Urinary bladder (tissue), 4 donors: ENCODE data around the gene ATP2B3. TPM values are rescaled to one million over a fixed set of nuclear protein-coding genes. Genes with fewer than 3 reads are reported as not detected.

Experiments used
- DNase-seq: peaks from one replicate; pipeline ENCODE4 v3.0.0-alpha.2; 2015; ENCODE audit errors: extremely low spot score
- H3K27ac ChIP-seq: one replicate; pipeline ENCODE4 v1.5.1; 2013; ENCODE audit warnings: low read depth, mild to moderate bottlenecking, moderate library complexity
- H3K36me3 ChIP-seq: one replicate; pipeline ENCODE4 v1.6.1; 2013; ENCODE audit warnings: mild to moderate bottlenecking, moderate library complexity; ENCODE audit not compliant: insufficient read depth
- H3K4me1 ChIP-seq: one replicate; pipeline ENCODE4 v1.6.1; 2013; ENCODE audit warnings: mild to moderate bottlenecking, moderate library complexity; ENCODE audit not compliant: insufficient read depth
- H3K4me3 ChIP-seq: one replicate; pipeline ENCODE4 v1.5.1; 2013; ENCODE audit warnings: low read depth, low read length
- WGBS: extraction: QIAGEN DNeasy Blood & Tissue Kit; methylation state at CpG from one replicate; pipeline ENCODE4 v1.1.7; 2013; 5-methylcytosine and 5-hydroxymethylcytosine counted together
- polyA plus RNA-seq: library from polyadenylated mRNA; stranded (reverse); fragments of 200-250 nt; gene quantifications from one replicate; pipeline ENCODE4 v1.2.3, GENCODE V29; 2013
- total RNA-seq: library from RNA; depleted of rRNA; stranded (reverse); fragments of >200 nt; gene quantifications from one replicate; pipeline ENCODE4 v1.2.3, GENCODE V29; 2014
- donor health status: healthy with polysubstance abuse.
- donor health status: healthy.

ATP2B3 gene
- total and polyA plus RNA-seq, 2 donors, result 0.10 to 0.69 TPM

DNA sequence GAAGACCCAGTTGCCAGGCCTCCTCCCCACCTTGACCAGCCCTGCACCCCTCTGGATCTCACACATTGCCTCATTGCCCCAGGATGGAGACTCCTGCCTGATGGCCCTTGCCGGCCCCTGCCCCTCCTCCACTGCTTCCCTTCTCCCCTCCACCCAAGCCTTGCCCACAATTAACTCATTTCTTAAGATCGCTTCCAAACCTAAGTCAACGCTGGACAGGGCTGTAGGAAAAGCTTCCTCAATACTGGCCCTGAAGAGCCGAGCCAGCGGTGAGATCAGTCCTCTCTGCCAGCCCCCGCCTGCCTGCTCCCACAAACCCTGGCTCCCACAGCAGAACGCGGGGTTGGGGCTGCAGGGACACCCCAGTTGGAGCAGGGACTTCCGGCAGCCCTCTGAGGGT, 39.5 kb upstream of the ATP2B3 start:
- Histone ChIP-seq H3K4me3 (no peak overlapping the region), H3K27ac (no peak overlapping the region), H3K4me1 (no peaks in the 10 kb centered on the region), H3K36me3 (no peaks in the 10 kb centered on the region)
- DNase-seq, result no peak
- 68% methylated on average over 9 of the region's 9 CpGs for WGBS

- Histone ChIP-seq H3K4me3 (no peak overlapping the region), H3K27ac (no peak overlapping the region), H3K4me1 (no peaks in the 10 kb centered on the region), H3K36me3 (no peaks in the 10 kb centered on the region)
- no peak for DNase-seq
- WGBS, result 86% methylated on average over 16 of the region's 16 CpGs
These were observed 38.7 kb upstream of the ATP2B3 start for GRCh38 chrX:153478746-153479145.

DNA sequence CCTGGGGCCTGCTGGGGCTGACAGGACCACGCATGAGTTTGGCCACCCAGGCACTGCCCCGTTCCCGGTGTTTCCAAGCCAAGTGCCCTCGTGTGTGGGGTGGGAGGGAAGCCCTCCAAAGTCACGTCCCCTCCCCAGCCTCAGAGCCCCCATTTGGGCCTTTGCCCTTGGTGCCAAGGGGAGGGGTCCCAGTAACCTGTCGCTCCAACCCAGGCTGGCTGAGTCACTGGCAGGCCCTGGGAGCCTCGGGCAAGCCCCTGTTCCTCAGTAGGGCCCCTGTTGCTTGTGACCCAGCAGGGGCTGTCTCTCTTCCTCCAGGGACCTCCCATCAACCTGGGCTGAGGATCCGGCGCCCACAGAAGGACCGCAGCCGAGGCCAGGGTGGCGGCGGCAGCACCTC, 36.4 kb upstream of the ATP2B3 start:
- DNase-seq, result no peak
- no peaks in the 10 kb centered on the region for H3K4me1 ChIP-seq
- 90% methylated on average over 13 of the region's 13 CpGs for WGBS

GRCh38 chrX:153482376-153483015, 34.9 kb upstream of the ATP2B3 start:
- DNase-seq, result no peak
- no peak overlapping the region for H3K4me3 ChIP-seq
- 86% methylated on average over 23 of the region's 23 CpGs for WGBS
- H3K36me3 ChIP-seq, result no peaks in the 10 kb centered on the region
- H3K27ac ChIP-seq, result no peak overlapping the region
- no peaks in the 10 kb centered on the region for H3K4me1 ChIP-seq

More for the DNA sequence above, 36.4 kb upstream of the ATP2B3 start:
- H3K4me3 ChIP-seq, result no peak overlapping the region
- no peaks in the 10 kb centered on the region for H3K36me3 ChIP-seq
- H3K27ac ChIP-seq, result no peak overlapping the region

GRCh38 chrX:153485396-153486080, 31.9 kb upstream of the ATP2B3 start:
- DNase-seq, result no peak
- 79% methylated on average over 30 of the region's 30 CpGs for WGBS
- H3K27ac ChIP-seq, result no peak overlapping the region
- no peak overlapping the region for H3K4me3 ChIP-seq
- no peaks in the 10 kb centered on the region for H3K36me3 ChIP-seq
- H3K4me1 ChIP-seq, result no peaks in the 10 kb centered on the region

DNA sequence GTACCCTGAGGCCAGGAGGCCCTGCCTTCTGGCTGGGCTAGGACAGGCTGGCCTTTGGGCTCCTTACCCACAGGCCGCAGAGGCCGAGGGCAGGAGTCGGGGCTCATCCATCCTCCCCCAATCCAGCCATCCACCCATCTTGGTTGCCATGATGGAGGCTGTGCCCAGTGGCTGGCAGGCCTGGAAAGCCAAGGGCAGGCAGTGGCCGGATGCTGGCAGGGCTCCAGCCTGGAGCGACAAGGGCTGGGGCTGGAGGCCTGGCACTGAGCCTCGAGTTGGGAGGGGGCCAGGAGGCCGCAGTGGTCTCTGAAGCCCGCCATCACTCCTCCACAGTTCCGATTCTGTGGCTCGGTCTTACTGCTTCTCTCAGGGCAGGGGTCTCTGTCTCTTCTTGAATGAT, 31.3 kb upstream of the ATP2B3 start:
- no peak for DNase-seq
- 81% methylated on average over 10 of the region's 10 CpGs for WGBS
- Histone ChIP-seq H3K4me3 (no peak overlapping the region), H3K36me3 (no peaks in the 10 kb centered on the region), H3K4me1 (no peaks in the 10 kb centered on the region), H3K27ac (no peak overlapping the region)

DNA sequence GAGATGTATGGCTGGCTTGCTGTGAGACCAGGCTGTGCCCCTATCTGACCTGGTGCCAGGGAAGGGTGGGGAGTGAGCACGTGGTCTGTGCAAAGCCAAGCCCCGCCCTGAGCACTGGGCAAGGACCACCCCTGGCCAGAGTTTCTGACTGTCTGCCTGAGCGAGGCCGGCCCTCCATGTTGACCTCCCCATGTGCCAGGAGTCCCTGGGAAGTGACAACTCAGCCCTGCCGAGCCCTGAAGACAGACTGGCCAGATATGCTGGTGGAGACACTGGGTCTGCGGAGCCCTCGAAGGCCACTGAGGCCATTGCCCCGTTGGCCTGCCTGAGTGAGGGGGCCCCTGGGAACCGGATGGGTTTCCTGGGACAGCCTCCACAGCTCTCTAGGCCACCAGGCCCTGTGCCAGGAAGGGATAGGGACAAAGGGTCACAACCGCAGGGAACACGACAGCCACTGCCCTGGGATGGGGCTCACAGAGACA, 29.8 kb upstream of the ATP2B3 start:
- no peak overlapping the region for H3K27ac ChIP-seq
- H3K4me1 ChIP-seq, result no peaks in the 10 kb centered on the region
- no peaks in the 10 kb centered on the region for H3K36me3 ChIP-seq
- H3K4me3 ChIP-seq, result no peak overlapping the region
- WGBS, result 68% methylated on average over 11 of the region's 11 CpGs
- DNase-seq, result no peak

DNA sequence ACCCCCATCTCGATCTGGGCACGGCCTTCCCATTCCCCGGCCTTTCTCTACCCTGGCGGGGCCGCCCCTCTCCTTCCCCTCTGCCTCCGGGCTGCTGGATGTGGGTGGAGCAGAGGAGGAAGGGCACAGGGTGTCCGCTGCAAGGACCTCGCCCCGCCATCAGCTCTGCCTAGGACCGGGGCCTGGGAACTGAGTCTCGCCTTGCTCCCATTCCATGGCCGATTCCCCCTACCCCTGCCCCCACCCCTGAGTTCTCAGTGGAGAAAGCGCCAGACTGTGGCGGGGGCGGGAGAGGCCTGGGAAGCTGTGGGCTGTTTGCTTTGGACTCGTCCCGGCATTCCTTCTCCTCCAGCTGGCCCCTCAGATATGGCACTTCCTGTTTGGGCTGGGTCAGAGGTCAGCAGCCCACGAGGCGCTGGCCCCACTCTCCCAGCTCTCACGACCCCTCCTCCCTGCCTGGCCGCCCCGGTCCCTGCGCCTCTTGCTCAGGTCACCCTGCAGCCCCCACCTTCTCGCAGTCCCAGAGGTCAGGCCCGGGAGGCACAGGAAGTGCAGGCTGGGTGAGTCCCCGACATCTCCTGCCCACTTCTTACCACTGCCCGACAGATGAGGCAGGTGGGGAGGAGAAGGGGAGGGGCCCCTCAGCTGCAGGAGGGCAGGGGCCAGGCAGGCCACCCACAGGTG, 29.1 kb upstream of the ATP2B3 start:
- DNase-seq, result no peak
- Histone ChIP-seq H3K27ac (no peak overlapping the region), H3K4me3 (no peak overlapping the region), H3K36me3 (no peaks in the 10 kb centered on the region), H3K4me1 (no peaks in the 10 kb centered on the region)
- WGBS, result 24% methylated on average over 27 of the region's 27 CpGs

- H3K4me3 ChIP-seq, result no peak overlapping the region
- no peaks in the 10 kb centered on the region for H3K4me1 ChIP-seq
- WGBS, result 83% methylated on average over 20 of the region's 20 CpGs
- no peaks in the 10 kb centered on the region for H3K36me3 ChIP-seq
- no peak for DNase-seq
- H3K27ac ChIP-seq, result no peak overlapping the region
These were observed 27.1 kb upstream of the ATP2B3 start for GRCh38 chrX:153490217-153490930.

- Histone ChIP-seq H3K4me3 (no peak overlapping the region), H3K36me3 (no peaks in the 10 kb centered on the region), H3K4me1 (no peaks in the 10 kb centered on the region), H3K27ac (no peak overlapping the region)
- WGBS, result 58% methylated on average over 10 of the region's 10 CpGs
- DNase-seq, result no peak
These were observed 26.0 kb upstream of the ATP2B3 start for GRCh38 chrX:153491351-153491914.

DNA sequence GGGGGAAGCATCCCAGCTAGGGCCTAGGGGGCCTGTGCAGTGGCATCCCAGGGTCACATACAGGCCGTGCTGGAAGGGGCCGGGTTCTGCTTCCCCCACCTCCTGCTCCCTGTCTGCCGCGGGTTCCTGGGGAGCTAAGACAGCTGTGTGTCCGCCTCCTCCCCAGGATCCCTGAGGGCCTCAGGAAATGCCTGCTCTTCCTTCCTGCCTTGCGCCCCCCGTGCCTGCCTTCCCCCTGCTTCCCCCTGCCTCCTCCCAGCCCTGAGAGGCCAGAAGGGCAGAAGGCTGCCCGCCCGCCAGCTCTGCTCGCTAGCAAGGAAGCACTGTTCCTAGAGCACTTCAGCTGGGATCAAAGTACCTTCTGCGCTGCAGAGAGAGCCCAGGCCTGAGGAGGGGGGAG, 25.5 kb upstream of the ATP2B3 start:
- WGBS, result 52% methylated on average over 11 of the region's 11 CpGs
- H3K4me1 ChIP-seq, result no peaks in the 10 kb centered on the region
- H3K4me3 ChIP-seq, result no peak overlapping the region
- no peaks in the 10 kb centered on the region for H3K36me3 ChIP-seq
- H3K27ac ChIP-seq, result no peak overlapping the region
- no peak for DNase-seq

DNA sequence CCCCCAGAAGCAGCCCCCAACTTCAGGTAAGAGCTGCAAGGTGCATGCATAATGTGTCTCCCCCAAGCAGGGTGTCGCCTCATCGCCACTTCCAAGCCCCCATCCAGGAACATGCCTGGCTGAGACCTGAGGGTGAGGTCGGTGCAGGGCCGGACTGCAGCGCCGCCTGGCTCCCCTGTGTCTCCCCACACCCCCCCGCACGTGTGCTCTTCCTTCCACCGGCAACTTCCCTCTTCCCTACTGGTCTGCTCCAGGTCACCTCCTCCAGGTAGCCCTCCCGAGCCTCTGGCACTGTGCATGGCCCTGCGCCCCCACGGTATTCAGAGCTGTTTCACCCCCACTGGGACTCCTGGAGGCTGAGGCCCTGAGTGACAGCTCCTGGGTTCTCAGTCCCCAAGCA, 24.9 kb upstream of the ATP2B3 start:
- Histone ChIP-seq H3K36me3 (no peaks in the 10 kb centered on the region), H3K4me3 (no peak overlapping the region), H3K27ac (no peak overlapping the region), H3K4me1 (no peaks in the 10 kb centered on the region)
- WGBS, result 81% methylated on average over 12 of the region's 12 CpGs
- DNase-seq, result no peak

DNA sequence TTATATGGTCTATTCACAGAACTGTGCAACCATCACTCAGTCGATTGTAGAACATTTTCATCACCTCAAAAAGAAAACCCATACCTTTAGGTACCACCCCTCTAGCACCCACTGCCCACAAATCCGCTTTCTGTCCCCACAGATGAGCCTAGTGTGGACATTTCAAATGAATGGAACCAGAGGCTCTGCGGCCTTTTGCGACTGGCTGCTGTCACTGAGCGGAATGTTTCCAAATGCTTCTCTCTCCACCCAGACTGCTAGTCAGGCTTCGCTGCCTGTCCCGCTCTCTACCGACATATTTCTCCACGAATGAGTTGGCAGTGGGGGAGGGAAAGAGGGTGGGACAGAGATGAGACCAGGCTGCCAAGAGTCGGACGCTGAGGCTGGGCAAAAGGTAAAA, 24.4 kb upstream of the ATP2B3 start:
- 93% methylated on average over 11 of the region's 11 CpGs for WGBS
- Histone ChIP-seq H3K27ac (no peak overlapping the region), H3K4me1 (no peaks in the 10 kb centered on the region), H3K36me3 (no peaks in the 10 kb centered on the region), H3K4me3 (no peak overlapping the region)
- no peak for DNase-seq
